Left lung (tissue), 10 donors: ENCODE measurements around the gene ANXA2. TPM values are rescaled to one million over a fixed set of nuclear protein-coding genes. Genes with fewer than 3 reads are reported as not detected.
A peak's percentile ranks its signal among the peaks of the same experiment; 100 is the strongest.
"Not testable (repeated sequence)": the region's sequence is repeated elsewhere in the genome, so short reads cannot be mapped to it uniquely, and the experiment has no call there.

Source experiments
- ATAC-seq: fragments of 200-7000 bp; cut with Tn5 transposase; one replicate; pipeline ENCODE4 v1.9.1; 2020; ENCODE audit warnings: moderate library complexity
- DNase-seq, 4 donors: peaks; one replicate each; pipeline ENCODE4 v3.0.0-alpha.2; 2013 to 2020
- H3K27ac ChIP-seq, 2 donors: fragments of 200-600 bp; sonication (generic) in 1 of 2; one replicate each; pipeline versions ENCODE4 v1.5.0 to v1.8.0; 2020 to 2021
- H3K27me3 ChIP-seq, 2 donors: fragments of 200-600 bp; sonication (generic) in 1 of 2; one replicate each; pipeline versions ENCODE4 v1.5.0 to v1.8.0; 2020 to 2021
- H3K36me3 ChIP-seq, 2 donors: fragments of 200-600 bp; sonication (generic) in 1 of 2; one replicate each; pipeline versions ENCODE4 v1.5.0 to v1.8.0; 2020 to 2021
- H3K4me1 ChIP-seq, 2 donors: fragments of 200-600 bp; one replicate each; pipeline ENCODE4 v1.8.0; 2021
- H3K4me3 ChIP-seq, 2 donors: fragments of 200-600 bp; sonication (generic) in 1 of 2; one replicate each; pipeline versions ENCODE4 v1.5.0 to v1.8.0; 2020 to 2021; ENCODE audit warnings: mild to moderate bottlenecking in 1 of 2
- H3K9me3 ChIP-seq, 2 donors: fragments of 200-600 bp; sonication (generic) in 1 of 2; one replicate each; pipeline versions ENCODE4 v1.5.0 to v1.8.0; 2020 to 2021
- intact Hi-C, 2 donors: fragments of 100-400 bp; cut with DNase I; formaldehyde crosslinking; loops; one replicate each; pipeline versions ENCODE4 v1.11.2 to v1.14.2; 2022
- polyA plus RNA-seq, 6 donors: library from polyadenylated mRNA; unstranded; fragments of 120-200 nt; gene quantifications; one replicate each; pipeline ENCODE4 v1.2.1, GENCODE V29; 2013; ENCODE audit not compliant: insufficient read length in 6 of 6
- total RNA-seq, 2 donors: library from RNA; stranded (reverse); fragmentation: NEBNext Ultra II Directional; extraction: Animal tissue kit (Norgen Biotek cat#: 25700); gene quantifications; one replicate each; pipeline ENCODE4 v1.2.1, GENCODE V29; 2021
- TF ChIP-seq, protein P1 (sequence below), 2 donors: fragments of 200-600 bp; sonication (generic) in 1 of 2; IDR thresholded peaks; one replicate each; pipeline versions ENCODE4 v1.5.0 to v1.8.0; 2021; ENCODE audit warnings: antibody characterized with exemption in 2 of 2
- donor health status: DM: no; HTN: yes; CAD: no.
- donor health status: DM: no; HTN: no; CAD: no.

ANXA2 gene
- total and polyA plus RNA-seq, 8 donors = 521 to 1,593 (median 699) TPM

DNA sequence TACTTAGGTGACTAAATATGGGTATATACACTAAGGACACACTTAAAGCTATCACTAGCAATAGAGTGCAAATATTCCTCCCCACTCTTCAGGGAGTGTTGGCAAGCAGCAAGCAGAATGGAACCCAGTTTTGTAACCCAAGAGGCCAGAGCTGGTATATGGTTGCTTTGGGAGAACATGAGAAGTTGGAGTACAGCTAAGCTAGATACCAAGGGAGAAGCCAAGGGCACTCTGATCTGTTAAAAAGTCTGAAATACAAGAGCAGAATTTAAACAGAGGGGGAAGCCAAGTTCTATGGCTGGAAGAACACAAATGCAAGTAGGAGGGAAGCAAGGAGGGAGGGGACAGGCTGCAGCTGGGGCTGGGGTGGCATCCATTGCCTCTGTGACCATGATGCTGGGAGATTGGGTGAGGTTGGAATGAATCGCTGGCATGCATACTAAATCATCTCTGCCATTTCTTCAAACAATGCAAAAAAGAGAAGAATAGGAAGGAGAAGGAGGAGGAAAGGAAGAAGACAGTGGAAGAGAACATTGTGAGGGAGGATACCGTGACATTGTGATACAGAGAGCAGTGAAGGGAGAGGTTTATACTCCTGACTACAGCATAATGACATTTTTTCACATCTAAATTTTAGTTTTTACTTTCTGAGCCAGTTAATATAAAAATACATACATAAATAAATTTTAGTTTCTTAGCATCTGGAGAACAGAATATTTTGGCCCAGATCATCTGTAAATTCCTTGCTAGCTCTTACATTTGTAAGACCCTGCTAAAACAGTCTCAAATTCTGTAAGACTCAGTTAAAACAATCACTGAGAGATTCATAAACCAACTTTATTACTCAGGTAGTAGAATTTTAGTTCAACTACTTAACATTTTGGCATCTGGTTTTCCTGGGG is 9.0 kb upstream of the ANXA2 start:
- intact Hi-C loops = no loop called here
- DNase-seq (no peak), ATAC-seq (peak; percentile 32)
- TF ChIP-seq, protein P1, sequence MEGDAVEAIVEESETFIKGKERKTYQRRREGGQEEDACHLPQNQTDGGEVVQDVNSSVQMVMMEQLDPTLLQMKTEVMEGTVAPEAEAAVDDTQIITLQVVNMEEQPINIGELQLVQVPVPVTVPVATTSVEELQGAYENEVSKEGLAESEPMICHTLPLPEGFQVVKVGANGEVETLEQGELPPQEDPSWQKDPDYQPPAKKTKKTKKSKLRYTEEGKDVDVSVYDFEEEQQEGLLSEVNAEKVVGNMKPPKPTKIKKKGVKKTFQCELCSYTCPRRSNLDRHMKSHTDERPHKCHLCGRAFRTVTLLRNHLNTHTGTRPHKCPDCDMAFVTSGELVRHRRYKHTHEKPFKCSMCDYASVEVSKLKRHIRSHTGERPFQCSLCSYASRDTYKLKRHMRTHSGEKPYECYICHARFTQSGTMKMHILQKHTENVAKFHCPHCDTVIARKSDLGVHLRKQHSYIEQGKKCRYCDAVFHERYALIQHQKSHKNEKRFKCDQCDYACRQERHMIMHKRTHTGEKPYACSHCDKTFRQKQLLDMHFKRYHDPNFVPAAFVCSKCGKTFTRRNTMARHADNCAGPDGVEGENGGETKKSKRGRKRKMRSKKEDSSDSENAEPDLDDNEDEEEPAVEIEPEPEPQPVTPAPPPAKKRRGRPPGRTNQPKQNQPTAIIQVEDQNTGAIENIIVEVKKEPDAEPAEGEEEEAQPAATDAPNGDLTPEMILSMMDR (IDR thresholded peaks at IDR 0.05) = no peak
- Histone ChIP-seq H3K4me3 (no peak overlapping the region), H3K9me3 (no peaks in the 10 kb centered on the region), H3K27ac (peak overlapping the region in 1 of 2 donors; percentile 72), H3K4me1 (peaks cover 18 to 31% of the 10 kb centered on the region in 2 donors), H3K27me3 (no peaks in the 10 kb centered on the region), H3K36me3 (no peaks in the 10 kb centered on the region)

DNA sequence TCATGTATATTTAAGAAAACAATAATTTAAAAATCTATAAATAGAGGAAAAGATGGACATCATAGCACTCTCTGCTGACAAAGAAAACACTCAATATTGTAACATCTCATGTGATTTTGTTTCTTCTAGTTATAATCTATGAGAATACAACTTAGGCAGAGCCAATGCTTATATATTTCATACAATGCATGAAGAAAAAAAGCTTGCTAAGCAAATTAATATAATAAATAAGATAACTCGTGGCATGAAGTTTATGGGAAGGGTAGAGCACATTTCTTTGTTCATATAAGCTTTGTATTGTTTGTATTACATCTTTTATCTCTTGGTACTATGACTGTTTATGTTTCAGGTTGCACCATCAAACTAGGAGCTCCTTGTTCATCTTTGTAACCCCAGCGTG is 7.6 kb upstream of the ANXA2 start:
- ATAC-seq = no peak
- Histone ChIP-seq H3K4me3 (no peak overlapping the region), H3K9me3 (no peaks in the 10 kb centered on the region), H3K4me1 (peaks cover 18 to 31% of the 10 kb centered on the region in 2 donors), H3K36me3 (no peaks in the 10 kb centered on the region), H3K27me3 (no peaks in the 10 kb centered on the region), H3K27ac (no peak overlapping the region)
- DNase-seq = no peak
- intact Hi-C loops = no loop called here
- TF ChIP-seq, protein P1 (IDR thresholded peaks at IDR 0.05) = no peak

DNA sequence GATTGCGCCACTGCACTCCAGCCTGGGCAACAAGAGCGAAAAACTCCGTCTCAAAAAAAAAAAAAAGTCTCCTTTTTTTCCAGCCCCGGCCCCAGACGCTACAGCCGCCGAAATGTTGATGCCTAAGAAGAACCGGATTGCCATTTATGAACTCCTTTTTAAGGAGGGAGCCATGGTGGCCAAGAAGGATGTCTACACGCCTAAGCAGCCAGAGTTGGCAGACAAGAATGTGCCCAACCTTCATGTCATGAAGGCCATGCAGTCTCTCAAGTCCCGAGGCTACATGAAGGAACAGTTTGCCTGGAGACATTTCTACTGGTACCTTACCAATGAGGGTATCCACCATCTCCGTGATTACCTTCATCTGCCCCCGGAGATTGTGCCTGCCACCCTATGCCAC is 6.6 kb upstream of the ANXA2 start:
- ATAC-seq, H3K36me3 ChIP-seq, intact Hi-C loops, H3K4me3 ChIP-seq, H3K9me3 ChIP-seq, H3K27me3 ChIP-seq, H3K27ac ChIP-seq, DNase-seq: not testable (repeated sequence)
- H3K4me1 ChIP-seq = peaks cover 18 to 34% of the 10 kb centered on the region in 2 donors

DNA sequence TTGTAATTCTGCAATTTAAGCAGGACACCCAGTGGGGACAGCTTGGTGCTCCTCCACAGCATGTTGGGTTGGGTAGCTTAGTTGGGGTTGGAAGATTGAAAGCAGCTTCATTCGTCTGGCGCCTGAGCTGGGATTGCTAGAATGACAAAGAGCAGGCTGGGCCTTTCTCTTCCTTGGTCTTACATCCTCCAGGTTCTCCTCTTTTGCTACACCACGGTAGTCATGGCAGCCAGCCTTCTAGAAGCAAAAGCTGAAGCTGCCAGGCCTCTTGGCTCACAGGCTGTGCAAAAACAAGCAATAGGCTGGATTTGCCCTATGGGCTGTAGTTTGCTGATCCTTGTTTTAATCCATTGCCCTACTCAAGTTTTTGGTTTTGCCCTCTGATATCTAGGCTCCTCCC is 3.2 kb upstream of the ANXA2 start:
- no peaks in the 10 kb centered on the region for H3K9me3 ChIP-seq
- H3K36me3 ChIP-seq = peaks cover 0 to 3% of the 10 kb centered on the region in 2 donors
- TF ChIP-seq, protein P1 (IDR thresholded peaks at IDR 0.05) = no peak
- intact Hi-C loops = no loop called here
- peaks cover 4 to 13% of the 10 kb centered on the region in 2 donors for H3K4me1 ChIP-seq
- no peak overlapping the region for H3K27ac ChIP-seq
- no peak for ATAC-seq
- peaks cover 0 to 25% of the 10 kb centered on the region in 2 donors for H3K27me3 ChIP-seq
- H3K4me3 ChIP-seq = no peak overlapping the region
- DNase-seq = no peak

DNA sequence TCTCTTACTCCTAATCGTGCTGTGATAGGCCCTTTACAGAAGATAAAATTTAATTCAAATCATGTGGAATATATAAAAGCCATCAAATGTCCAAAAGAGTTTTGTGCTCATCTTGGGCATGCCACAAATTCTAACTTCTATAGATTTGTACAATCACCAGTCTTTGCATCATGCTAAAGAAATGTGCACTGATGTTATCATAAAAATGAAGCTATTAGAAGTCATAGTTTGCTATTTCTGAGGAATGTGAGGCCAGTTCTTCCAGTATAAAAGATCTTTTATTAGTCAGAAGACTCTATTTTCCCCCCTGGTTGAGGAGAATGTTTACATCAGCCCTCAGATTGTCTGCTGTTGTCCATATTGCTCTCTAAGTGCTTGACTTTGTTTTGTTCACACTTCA is 2.1 kb upstream of the ANXA2 start:
- no peak for ATAC-seq
- DNase-seq = no peak
- peaks cover 14 to 24% of the 10 kb centered on the region in 2 donors for H3K4me1 ChIP-seq
- no peak overlapping the region for H3K4me3 ChIP-seq
- H3K36me3 ChIP-seq = peaks cover 0 to 13% of the 10 kb centered on the region in 2 donors
- peaks cover 0 to 25% of the 10 kb centered on the region in 2 donors for H3K27me3 ChIP-seq
- peak overlapping the region; percentile 16 to 58 for H3K27ac ChIP-seq
- H3K9me3 ChIP-seq = no peaks in the 10 kb centered on the region
- TF ChIP-seq, protein P1 (IDR thresholded peaks at IDR 0.05) = no peak
- intact Hi-C loops = no loop called here
